Naive thymus-derived CD8-positive, alpha-beta T cell (primary cell): ENCODE measurements around the gene PASK. TPM values are rescaled to one million over a fixed set of nuclear protein-coding genes. Genes with fewer than 3 reads are reported as not detected.

ENCODE experiments used
- ATAC-seq, 2 donors: fragments of 150-1000 bp; cut with Tn5 transposase in 1 of 2; sonication (Bioruptor Pico), chemical (Tn5 transposase) in 1 of 2; 1 replicate in 1 of 2; 2 replicates in 1 of 2; pipeline ENCODE4 v1.10.0; 2021; ENCODE audit warnings: mild to moderate bottlenecking in 2 of 2, moderate library complexity in 2 of 2
- POLR2A ChIA-PET: fragments of 350-600 bp; sonication (Branson Sonifier 250); formaldehyde crosslinking; loops from one replicate; lab custom pipeline; 2021; ENCODE audit warnings: antibody characterized with exemption; lab: Charles Lee
- DNase-seq, 10 donors: peaks; one replicate each; pipeline versions ENCODE4 v3.0.0 to v3.0.0-alpha.2; 2020 to 2022
- H3K27ac Mint-ChIP-seq, 10 donors: one replicate each; pipeline ENCODE4 v1.8.0; 2020 to 2022; ENCODE audit warnings: mild to moderate bottlenecking in 10 of 10, mixed read lengths in 10 of 10, moderate library complexity in 4 of 10, inconsistent platforms in 1 of 10
- H3K27me3 Mint-ChIP-seq, 5 donors: one replicate each; pipeline ENCODE4 v1.8.0; 2021 to 2022; ENCODE audit warnings: mixed read lengths in 5 of 5
- H3K36me3 Mint-ChIP-seq, 3 donors: one replicate each; pipeline ENCODE4 v1.8.0; 2020 to 2022; ENCODE audit warnings: mixed read lengths in 3 of 3, mild to moderate bottlenecking in 2 of 3, inconsistent platforms in 1 of 3
- H3K4me1 Mint-ChIP-seq, 4 donors: one replicate each; pipeline ENCODE4 v1.8.0; 2021 to 2022; ENCODE audit warnings: mixed read lengths in 4 of 4
- H3K4me3 Mint-ChIP-seq, 10 donors: one replicate each; pipeline ENCODE4 v1.8.0; 2020 to 2022; ENCODE audit warnings: mild to moderate bottlenecking in 10 of 10, mixed read lengths in 10 of 10, moderate library complexity in 6 of 10, inconsistent platforms in 1 of 10
- H3K9me3 Mint-ChIP-seq, 9 donors: one replicate each; pipeline ENCODE4 v1.8.0; 2020 to 2022; ENCODE audit warnings: mixed read lengths in 9 of 9, mild to moderate bottlenecking in 3 of 9, inconsistent platforms in 1 of 9, moderate library complexity in 1 of 9
- polyA plus RNA-seq, 3 donors: library from polyadenylated mRNA; unstranded; fragments of 300-500 nt; fragmentation: Illumina TruSeq; gene quantifications; one replicate each; pipeline ENCODE4 v1.2.3, GENCODE V29; 2021
- total RNA-seq, 8 experiments: library from RNA in 2 of 8; stranded (reverse) in 2 of 8; gene quantifications; one replicate each; pipeline ENCODE4 v1.2.3 and lab custom pipeline; 2021 to 2026

PASK gene
- total and polyA plus RNA-seq, 5 experiments from 2014 or later: 68.3 to 574 (median 78.7) TPM

- Mint-ChIP-seq H3K9me3 (peaks cover 3 to 18% (median 9%) of the 10 kb centered on the region in 9 donors), H3K27ac (peak overlapping the region in 3 of 10 donors; percentile 42 to 76 (median 42)), H3K4me3 (no peak overlapping the region), H3K36me3 (peaks cover 25 to 87% (median 47%) of the 10 kb centered on the region in 3 donors), H3K4me1 (peaks cover 0 to 7% (median 4%) of the 10 kb centered on the region in 4 donors), H3K27me3 (no peaks in the 10 kb centered on the region)
- ATAC-seq (no peak), DNase-seq (no peak)
- POLR2A ChIA-PET: no interaction called here
Observed at GRCh38 chr2:241173557-241173956, 24.3 kb upstream of the PASK start.

GRCh38 chr2:241168366-241168765, 19.1 kb upstream of the PASK start:
- Mint-ChIP-seq H3K27ac (no peak overlapping the region), H3K36me3 (peaks cover 31 to 87% (median 48%) of the 10 kb centered on the region in 3 donors), H3K9me3 (peaks cover 3 to 18% (median 9%) of the 10 kb centered on the region in 9 donors)

GRCh38 chr2:241163601-241164118, 14.4 kb upstream of the PASK start:
- Mint-ChIP-seq H3K9me3 (no peaks in the 10 kb centered on the region), H3K4me1 (peaks cover 0 to 5% (median 2%) of the 10 kb centered on the region in 4 donors), H3K27me3 (no peaks in the 10 kb centered on the region), H3K36me3 (peaks cover 6 to 79% (median 18%) of the 10 kb centered on the region in 3 donors), H3K27ac (peak overlapping the region in 1 of 10 donors; percentile 52), H3K4me3 (no peak overlapping the region)
- ATAC-seq (no peak), DNase-seq (no peak)
- POLR2A ChIA-PET: interaction anchor here (1.0 kb wide), 1 partner anchor 51 kb away, joined by 4 read pairs; no protein-coding TSS in a partner anchor

More at GRCh38 chr2:241168366-241168765, 19.1 kb upstream of the PASK start:
- no peak overlapping the region for H3K4me3 Mint-ChIP-seq
- DNase-seq (no peak), ATAC-seq (no peak)
- H3K27me3 Mint-ChIP-seq: no peaks in the 10 kb centered on the region
- peaks cover 0 to 1% (median 0%) of the 10 kb centered on the region in 4 donors for H3K4me1 Mint-ChIP-seq
- POLR2A ChIA-PET: interaction anchor here (1.1 kb wide), 1 partner anchor 66 kb away, joined by 4 read pairs; the partner anchor contains the start of gene MTERF4

GRCh38 chr2:241161646-241162281, 12.5 kb upstream of the PASK start:
- no peak overlapping the region for H3K4me3 Mint-ChIP-seq
- DNase-seq (no peak), ATAC-seq (no peak)
- POLR2A ChIA-PET: no interaction called here
- peak overlapping the region in 1 of 10 donors; percentile 45 for H3K27ac Mint-ChIP-seq
- no peaks in the 10 kb centered on the region for H3K27me3 Mint-ChIP-seq
- H3K36me3 Mint-ChIP-seq: peaks cover 0 to 77% (median 11%) of the 10 kb centered on the region in 3 donors
- H3K4me1 Mint-ChIP-seq: peaks cover 5 to 14% (median 9%) of the 10 kb centered on the region in 4 donors
- H3K9me3 Mint-ChIP-seq: no peaks in the 10 kb centered on the region

- H3K36me3 Mint-ChIP-seq: peaks cover 0 to 63% (median 7%) of the 10 kb centered on the region in 3 donors
- peak overlapping the region in 1 of 10 donors; percentile 15 for H3K27ac Mint-ChIP-seq
- peaks cover 7 to 14% (median 11%) of the 10 kb centered on the region in 4 donors for H3K4me1 Mint-ChIP-seq
- ATAC-seq (no peak), DNase-seq (no peak)
- POLR2A ChIA-PET: no interaction called here
- no peaks in the 10 kb centered on the region for H3K27me3 Mint-ChIP-seq
- H3K9me3 Mint-ChIP-seq: no peaks in the 10 kb centered on the region
- no peak overlapping the region for H3K4me3 Mint-ChIP-seq
Observed at GRCh38 chr2:241160318-241160717, 11.0 kb upstream of the PASK start.

GRCh38 chr2:241159116-241159515, 9.8 kb upstream of the PASK start:
- no peak for DNase-seq
- peak overlapping the region in 4 of 10 donors; percentile 7 to 66 (median 46) for H3K27ac Mint-ChIP-seq

GRCh38 chr2:241158546-241158900, 9.3 kb upstream of the PASK start:
- H3K36me3 Mint-ChIP-seq: peaks cover 0 to 64% (median 3%) of the 10 kb centered on the region in 3 donors
- peak overlapping the region in 2 of 10 donors; percentile 28 to 36 for H3K27ac Mint-ChIP-seq
- H3K9me3 Mint-ChIP-seq: no peaks in the 10 kb centered on the region
- no peaks in the 10 kb centered on the region for H3K27me3 Mint-ChIP-seq
- no peak for DNase-seq
- peaks cover 7 to 14% (median 12%) of the 10 kb centered on the region in 4 donors for H3K4me1 Mint-ChIP-seq
- POLR2A ChIA-PET: no interaction called here
- ATAC-seq: no peak
- H3K4me3 Mint-ChIP-seq: no peak overlapping the region

More at GRCh38 chr2:241159116-241159515, 9.8 kb upstream of the PASK start:
- Mint-ChIP-seq H3K4me3 (no peak overlapping the region), H3K27me3 (no peaks in the 10 kb centered on the region), H3K9me3 (no peaks in the 10 kb centered on the region), H3K36me3 (peaks cover 0 to 67% (median 3%) of the 10 kb centered on the region in 3 donors), H3K4me1 (peaks cover 7 to 14% (median 11%) of the 10 kb centered on the region in 4 donors)
- no peak for ATAC-seq
- POLR2A ChIA-PET: no interaction called here

GRCh38 chr2:241157841-241158545, 8.7 kb upstream of the PASK start:
- Mint-ChIP-seq H3K4me1 (peaks cover 8 to 14% (median 13%) of the 10 kb centered on the region in 4 donors), H3K27me3 (no peaks in the 10 kb centered on the region), H3K4me3 (no peak overlapping the region), H3K36me3 (peaks cover 0 to 64% (median 3%) of the 10 kb centered on the region in 3 donors), H3K9me3 (no peaks in the 10 kb centered on the region), H3K27ac (peak overlapping the region in 6 of 10 donors; percentile 25 to 75 (median 34))
- POLR2A ChIA-PET: interaction anchor here (0.6 kb wide), 1 partner anchor 54 kb away, joined by 3 read pairs; no protein-coding TSS in a partner anchor
- ATAC-seq (no peak), DNase-seq (no peak)

GRCh38 chr2:241156971-241157441, 7.7 kb upstream of the PASK start:
- peak overlapping the region in 1 of 10 donors; percentile 15 for H3K4me3 Mint-ChIP-seq
- peaks cover 10 to 19% (median 13%) of the 10 kb centered on the region in 4 donors for H3K4me1 Mint-ChIP-seq
- H3K36me3 Mint-ChIP-seq: peaks cover 0 to 58% (median 3%) of the 10 kb centered on the region in 3 donors
- H3K9me3 Mint-ChIP-seq: no peaks in the 10 kb centered on the region
- POLR2A ChIA-PET: interaction anchor here (0.6 kb wide), 1 partner anchor 53 kb away, joined by 3 read pairs; no protein-coding TSS in a partner anchor
- DNase-seq (no peak), ATAC-seq (no peak)
- no peaks in the 10 kb centered on the region for H3K27me3 Mint-ChIP-seq
- H3K27ac Mint-ChIP-seq: peak overlapping the region in 4 of 10 donors; percentile 12 to 57 (median 28)

- ATAC-seq: no peak
- no peak overlapping the region for H3K4me3 Mint-ChIP-seq
- peaks cover 0 to 52% (median 3%) of the 10 kb centered on the region in 3 donors for H3K36me3 Mint-ChIP-seq
- H3K27ac Mint-ChIP-seq: peak overlapping the region in 3 of 10 donors; percentile 11 to 65 (median 46)
- H3K4me1 Mint-ChIP-seq: peaks cover 18 to 29% (median 23%) of the 10 kb centered on the region in 4 donors
- H3K9me3 Mint-ChIP-seq: no peaks in the 10 kb centered on the region
- no peak for DNase-seq
- no peaks in the 10 kb centered on the region for H3K27me3 Mint-ChIP-seq
- POLR2A ChIA-PET: interaction anchor here (0.7 kb wide), 1 partner anchor 44 kb away, joined by 3 read pairs; no protein-coding TSS in a partner anchor
Observed at GRCh38 chr2:241155936-241156335, 6.7 kb upstream of the PASK start.

- POLR2A ChIA-PET: interaction anchor here (0.6 kb wide), 1 partner anchor 322 kb away, joined by 7 read pairs; no protein-coding TSS in a partner anchor
- Mint-ChIP-seq H3K27ac (peak overlapping the region in 4 of 10 donors; percentile 21 to 54 (median 38)), H3K27me3 (no peaks in the 10 kb centered on the region), H3K4me1 (peaks cover 24 to 35% (median 32%) of the 10 kb centered on the region in 4 donors), H3K9me3 (no peaks in the 10 kb centered on the region), H3K36me3 (peaks cover 0 to 46% (median 3%) of the 10 kb centered on the region in 3 donors), H3K4me3 (peak overlapping the region in 1 of 10 donors; percentile 38)
- ATAC-seq (no peak), DNase-seq (no peak)
Observed at GRCh38 chr2:241154915-241155314, 5.6 kb upstream of the PASK start.

- no peak for ATAC-seq
- Mint-ChIP-seq H3K4me1 (peaks cover 24 to 38% (median 34%) of the 10 kb centered on the region in 4 donors), H3K27ac (peak overlapping the region in 6 of 10 donors; percentile 27 to 77 (median 46)), H3K36me3 (peaks cover 0 to 34% (median 0%) of the 10 kb centered on the region in 3 donors), H3K9me3 (no peaks in the 10 kb centered on the region), H3K27me3 (no peaks in the 10 kb centered on the region), H3K4me3 (peak overlapping the region in 1 of 10 donors; percentile 20)
- POLR2A ChIA-PET: interaction anchor here (0.5 to 6.3 kb wide), 2 partner anchors 44 to 77 kb away, joined by 3 to 135 read pairs; no protein-coding TSS in a partner anchor
- DNase-seq: no peak
Observed at GRCh38 chr2:241153616-241154015, 4.3 kb upstream of the PASK start.
